AG08396 (cell line): ENCODE results near the gene PCBD2.

Experiments used
- DNase-seq: peaks from one replicate; pipeline ENCODE4 v3.0.0; 2012; ENCODE audit warnings: low spot score, mixed read lengths

PCBD2 gene

GRCh38 chr5:135007749-135008363 lies 102.9 kb downstream of the PCBD2 start:
- no peak for DNase-seq

GRCh38 chr5:135008556-135008955 lies 103.6 kb downstream of the PCBD2 start:
- DNase-seq: no peak

- DNase-seq: no peak
Observed at GRCh38 chr5:135008981-135009735, 104.2 kb downstream of the PCBD2 start.

GRCh38 chr5:135009736-135010501 lies 105.0 kb downstream of the PCBD2 start:
- no peak for DNase-seq

GRCh38 chr5:135010502-135011354 lies 105.8 kb downstream of the PCBD2 start:
- no peak for DNase-seq

GRCh38 chr5:135011355-135012032 lies 106.6 kb downstream of the PCBD2 start:
- DNase-seq: no peak

GRCh38 chr5:135012033-135012588 lies 107.2 kb downstream of the PCBD2 start:
- no peak for DNase-seq
